H1 (cell line): Measurements from ENCODE around the gene BRAT1. TPM values are rescaled to one million over a fixed set of nuclear protein-coding genes. Genes with fewer than 3 reads are reported as not detected.

Source experiments
- ATF2 ChIP-seq: IDR thresholded peaks from 2 replicates; pipeline ENCODE4 v1.6.1; 2012; ENCODE audit warnings: low read length, inconsistent platforms
- CBX5 ChIP-seq: fragments of 300-800, 300-1000 bp; sonication (generic); IDR thresholded peaks from 2 replicates; pipeline ENCODE4 v1.7.1; 2016; ENCODE audit warnings: antibody characterized with exemption, low read length, low read depth
- FOSL1 ChIP-seq: IDR thresholded peaks from 2 replicates; pipeline ENCODE4 v1.6.1; 2011; ENCODE audit warnings: mild to moderate bottlenecking, low read depth, low read length, moderate library complexity; ENCODE audit not compliant: insufficient read depth
- RXRA ChIP-seq: IDR thresholded peaks from 2 replicates; pipeline ENCODE4 v1.6.1; 2011; ENCODE audit warnings: low read depth, mild to moderate bottlenecking, low read length, moderate library complexity; ENCODE audit not compliant: insufficient read depth
- SIRT6 ChIP-seq: IDR thresholded peaks from one replicate; pipeline ENCODE4 v1.7.1; 2012; ENCODE audit warnings: low read length, inconsistent platforms
- polyA plus RNA-seq, 7 experiments: library from polyadenylated mRNA; depleted of rRNA in 3 of 7; stranded (reverse) in 5 of 7; unstranded in 2 of 7; fragments of >200 nt in 5 of 7; fragments of 200-250 nt in 2 of 7; gene quantifications; 1 replicate in 5 of 7; 2 replicates in 1 of 7; 4 replicates in 1 of 7; pipeline versions ENCODE4 v1.2.1 to v1.2.3, GENCODE V29; 2011 to 2013; ENCODE audit warnings: missing spikeins in 2 of 7, mixed read lengths in 2 of 7
- total RNA-seq: library from RNA; stranded (reverse); fragmentation: NEBNext Ultra II Directional; extraction: Animal tissue kit (Norgen Biotek cat#: 25700); gene quantifications from 2 replicates; pipeline ENCODE4 v1.2.1, GENCODE V29; 2021

Gene BRAT1
- total and polyA plus RNA-seq, 2 of the 8 experiments (the other 6 are each of a cell fraction or from before 2014, with no cell fraction given) = 36.8 to 42.3 TPM

DNA sequence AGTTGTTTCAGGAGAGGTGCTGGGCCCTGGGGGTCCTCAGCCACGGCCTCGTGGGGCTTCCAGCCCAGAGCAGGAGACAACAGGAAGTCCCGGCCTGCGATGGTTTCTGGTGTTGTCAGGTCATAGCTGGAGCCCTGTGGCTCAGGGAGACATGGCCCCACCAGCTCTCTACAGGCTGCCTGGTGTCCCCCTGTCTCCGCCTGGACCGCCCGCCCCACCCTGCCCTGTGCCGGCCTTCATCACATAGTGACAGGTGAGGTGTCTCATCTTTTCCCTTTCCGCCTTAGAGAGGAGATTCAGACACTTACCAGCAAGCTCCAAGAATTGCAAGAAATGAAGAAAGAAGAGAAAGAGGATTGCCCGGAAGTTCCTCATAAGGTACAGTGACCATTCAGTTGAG is 39.3 kb upstream of the BRAT1 start (continued):
- TF ChIP-seq ATF2 (no peak), CBX5 (no peak), SIRT6 (no peak), RXRA (no peak), FOSL1 (no peak)
